Activated naive CD4-positive, alpha-beta T cell treated with anti-CD3 and anti-CD28 coated beads, Interleukin-2, amount 50 U/mL, for 24 hours (primary cell): Measurements from ENCODE around the gene DAPK1.

Source experiments
- H3K27ac Mint-ChIP-seq: one replicate; pipeline ENCODE4 v1.8.0; 2021; ENCODE audit warnings: mild to moderate bottlenecking, mixed read lengths
- H3K27me3 Mint-ChIP-seq: one replicate; pipeline ENCODE4 v1.8.0; 2021; ENCODE audit warnings: mixed read lengths
- H3K36me3 Mint-ChIP-seq: one replicate; pipeline ENCODE4 v1.8.0; 2021; ENCODE audit warnings: mixed read lengths
- H3K4me1 Mint-ChIP-seq: one replicate; pipeline ENCODE4 v1.8.0; 2021; ENCODE audit warnings: mixed read lengths
- H3K4me3 Mint-ChIP-seq: one replicate; pipeline ENCODE4 v1.8.0; 2021; ENCODE audit warnings: mild to moderate bottlenecking, mixed read lengths
- H3K9me3 Mint-ChIP-seq: one replicate; pipeline ENCODE4 v1.8.0; 2021; ENCODE audit warnings: mixed read lengths

Gene DAPK1

GRCh38 chr9:87611776-87612175 lies 114.1 kb downstream of the DAPK1 start:
- no peak overlapping the region for H3K4me3 Mint-ChIP-seq
- no peaks in the 10 kb centered on the region for H3K36me3 Mint-ChIP-seq
- no peak overlapping the region for H3K27ac Mint-ChIP-seq
- H3K9me3 Mint-ChIP-seq: no peaks in the 10 kb centered on the region
- no peaks in the 10 kb centered on the region for H3K4me1 Mint-ChIP-seq
- H3K27me3 Mint-ChIP-seq: peaks cover 2% of the 10 kb centered on the region

GRCh38 chr9:87612536-87612935 lies 114.9 kb downstream of the DAPK1 start:
- H3K9me3 Mint-ChIP-seq: no peaks in the 10 kb centered on the region
- peaks cover 2% of the 10 kb centered on the region for H3K27me3 Mint-ChIP-seq
- no peak overlapping the region for H3K4me3 Mint-ChIP-seq
- H3K4me1 Mint-ChIP-seq: no peaks in the 10 kb centered on the region
- H3K27ac Mint-ChIP-seq: no peak overlapping the region
- H3K36me3 Mint-ChIP-seq: no peaks in the 10 kb centered on the region

GRCh38 chr9:87613265-87614111 lies 115.8 kb downstream of the DAPK1 start:
- Mint-ChIP-seq H3K4me3 (no peak overlapping the region), H3K4me1 (no peaks in the 10 kb centered on the region), H3K9me3 (no peaks in the 10 kb centered on the region), H3K27me3 (peaks cover 2% of the 10 kb centered on the region), H3K36me3 (no peaks in the 10 kb centered on the region), H3K27ac (no peak overlapping the region)

- H3K4me1 Mint-ChIP-seq: no peaks in the 10 kb centered on the region
- H3K4me3 Mint-ChIP-seq: no peak overlapping the region
- peaks cover 2% of the 10 kb centered on the region for H3K27me3 Mint-ChIP-seq
- no peak overlapping the region for H3K27ac Mint-ChIP-seq
- no peaks in the 10 kb centered on the region for H3K36me3 Mint-ChIP-seq
- no peaks in the 10 kb centered on the region for H3K9me3 Mint-ChIP-seq
Observed at GRCh38 chr9:87614397-87614796, 116.7 kb downstream of the DAPK1 start.

DNA sequence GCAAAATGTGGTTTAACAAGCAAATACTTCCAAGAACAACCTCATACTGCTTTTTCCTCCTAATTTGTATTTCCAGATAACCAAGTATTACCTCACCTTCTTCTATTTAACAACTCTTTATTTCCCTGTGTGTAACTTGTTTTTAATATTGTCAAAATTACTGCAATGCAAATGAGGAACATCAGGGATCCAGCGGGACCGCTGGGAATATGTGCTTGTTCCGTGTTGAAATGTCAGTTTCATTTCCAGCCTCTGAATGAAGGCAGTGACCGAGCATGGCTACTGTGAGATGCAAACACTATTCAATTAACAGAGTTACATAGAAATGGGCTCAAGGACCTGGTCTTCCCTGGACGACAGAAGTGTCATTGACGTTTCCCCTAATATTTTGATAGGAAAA lies 117.5 kb downstream of the DAPK1 start:
- peaks cover 2% of the 10 kb centered on the region for H3K27me3 Mint-ChIP-seq
- no peak overlapping the region for H3K27ac Mint-ChIP-seq
- H3K9me3 Mint-ChIP-seq: no peaks in the 10 kb centered on the region
- H3K36me3 Mint-ChIP-seq: no peaks in the 10 kb centered on the region
- H3K4me1 Mint-ChIP-seq: no peaks in the 10 kb centered on the region
- H3K4me3 Mint-ChIP-seq: no peak overlapping the region

DNA sequence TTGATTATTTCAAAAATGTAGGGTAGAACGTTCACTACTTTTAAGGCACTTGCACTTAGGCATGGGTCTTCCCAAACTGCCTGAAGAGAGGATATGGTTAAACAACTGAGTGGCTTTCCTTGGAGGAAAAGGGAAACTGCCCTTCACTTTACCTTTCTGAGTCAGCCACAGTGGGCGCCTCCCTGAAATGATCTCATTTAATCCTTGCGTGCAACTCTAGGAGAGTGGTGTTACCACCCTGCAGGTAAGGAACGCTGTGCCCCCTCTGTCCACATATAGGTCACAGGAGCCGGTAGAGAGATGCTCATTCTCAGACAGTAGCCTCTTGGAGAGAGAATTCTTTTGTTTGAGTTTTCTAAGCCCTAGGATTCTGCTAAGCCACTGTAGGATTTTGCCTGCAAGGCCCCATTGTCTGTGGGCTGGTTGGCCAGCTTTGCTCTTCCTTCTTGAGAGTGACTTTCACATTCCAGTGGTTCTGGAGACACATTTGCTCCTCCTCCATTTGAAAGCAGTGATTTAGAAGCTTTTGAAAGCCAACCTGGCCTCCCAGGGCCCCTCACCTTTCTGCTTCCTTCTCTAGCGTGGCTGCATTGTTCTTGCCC lies 118.0 kb downstream of the DAPK1 start:
- Mint-ChIP-seq H3K4me3 (no peak overlapping the region), H3K9me3 (no peaks in the 10 kb centered on the region), H3K4me1 (no peaks in the 10 kb centered on the region), H3K27ac (no peak overlapping the region), H3K36me3 (no peaks in the 10 kb centered on the region), H3K27me3 (peaks cover 4% of the 10 kb centered on the region)

DNA sequence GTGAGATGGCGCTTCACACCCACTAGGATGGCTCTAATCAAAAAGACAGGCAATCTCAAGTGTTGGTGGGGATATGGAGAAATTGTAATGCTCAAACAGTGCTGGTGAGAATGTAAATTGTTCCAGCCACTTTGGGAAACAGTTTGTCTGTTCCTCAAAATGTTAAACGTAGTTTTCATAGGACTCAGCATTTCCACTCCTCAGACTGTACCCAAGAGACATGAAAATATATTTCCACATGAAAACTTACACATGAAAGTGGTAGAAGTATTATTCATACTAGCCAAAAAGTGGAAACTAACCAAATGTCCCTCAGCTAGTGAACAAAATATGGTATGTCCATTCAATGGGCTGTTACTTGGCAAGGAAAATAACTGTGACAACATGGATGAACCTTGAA lies 120.6 kb downstream of the DAPK1 start:
- H3K4me1 Mint-ChIP-seq: peaks cover 3% of the 10 kb centered on the region
- H3K9me3 Mint-ChIP-seq: no peaks in the 10 kb centered on the region
- no peaks in the 10 kb centered on the region for H3K36me3 Mint-ChIP-seq
- H3K4me3 Mint-ChIP-seq: no peak overlapping the region
- no peak overlapping the region for H3K27ac Mint-ChIP-seq
- H3K27me3 Mint-ChIP-seq: peaks cover 7% of the 10 kb centered on the region

GRCh38 chr9:87618931-87619330 lies 121.3 kb downstream of the DAPK1 start:
- no peak overlapping the region for H3K4me3 Mint-ChIP-seq
- peaks cover 7% of the 10 kb centered on the region for H3K27me3 Mint-ChIP-seq
- H3K36me3 Mint-ChIP-seq: no peaks in the 10 kb centered on the region
- no peaks in the 10 kb centered on the region for H3K9me3 Mint-ChIP-seq
- H3K4me1 Mint-ChIP-seq: peaks cover 3% of the 10 kb centered on the region
- H3K27ac Mint-ChIP-seq: no peak overlapping the region

DNA sequence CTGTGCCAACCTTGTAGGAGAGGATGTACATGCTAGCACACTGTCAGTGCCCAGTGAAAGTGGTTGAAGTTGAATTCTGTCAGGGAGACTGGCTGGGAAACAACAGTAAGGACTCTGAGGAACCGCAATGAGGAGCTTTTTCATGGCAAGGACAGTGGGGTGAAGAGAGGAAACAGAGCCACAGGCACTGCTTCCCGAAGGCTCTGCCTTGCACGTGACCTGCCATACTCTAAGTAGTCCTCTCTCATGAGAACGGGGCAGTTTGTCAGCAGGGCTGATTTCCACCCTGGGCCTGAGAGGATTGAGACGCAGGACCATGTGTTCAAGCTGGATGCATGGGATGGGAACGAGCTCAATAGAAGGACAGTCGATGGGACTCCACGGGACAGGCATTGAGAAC lies 121.7 kb downstream of the DAPK1 start:
- Mint-ChIP-seq H3K36me3 (no peaks in the 10 kb centered on the region), H3K9me3 (no peaks in the 10 kb centered on the region), H3K4me1 (peaks cover 3% of the 10 kb centered on the region)

DNA sequence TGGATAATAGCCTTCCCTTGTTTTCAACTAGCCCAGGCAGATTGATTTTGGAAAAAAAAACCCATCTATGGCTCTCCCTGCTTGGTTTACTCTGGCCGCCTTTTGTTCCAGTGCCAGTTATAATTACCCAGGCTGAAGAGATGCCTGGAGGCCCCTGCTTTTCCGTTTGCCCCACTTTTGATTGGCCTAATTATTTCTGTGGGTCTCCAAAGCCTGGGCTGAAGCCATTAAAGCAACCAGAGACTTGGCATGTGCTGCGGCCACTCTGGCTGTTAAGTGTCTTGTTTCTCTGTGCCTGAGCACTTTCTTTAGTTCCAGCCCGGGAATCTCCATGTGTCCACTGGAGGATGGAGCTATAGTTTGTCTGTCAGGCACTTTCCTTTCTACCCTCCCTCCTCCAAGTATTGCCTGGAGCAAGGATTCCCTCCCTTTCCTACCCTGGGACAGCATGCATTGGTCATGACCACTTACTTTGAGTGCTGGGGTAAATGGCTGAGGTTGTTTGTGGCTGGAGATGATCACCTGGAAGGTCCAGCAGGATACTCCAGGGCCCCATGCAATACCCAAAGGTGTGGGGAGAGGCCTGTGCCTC lies 123.2 kb downstream of the DAPK1 start:
- Mint-ChIP-seq H3K27me3 (peaks cover 6% of the 10 kb centered on the region), H3K4me3 (no peak overlapping the region), H3K9me3 (no peaks in the 10 kb centered on the region), H3K27ac (no peak overlapping the region), H3K36me3 (no peaks in the 10 kb centered on the region), H3K4me1 (peaks cover 3% of the 10 kb centered on the region)

More for the DNA sequence above, 121.7 kb downstream of the DAPK1 start:
- H3K27ac Mint-ChIP-seq: no peak overlapping the region
- peaks cover 7% of the 10 kb centered on the region for H3K27me3 Mint-ChIP-seq
- H3K4me3 Mint-ChIP-seq: no peak overlapping the region

DNA sequence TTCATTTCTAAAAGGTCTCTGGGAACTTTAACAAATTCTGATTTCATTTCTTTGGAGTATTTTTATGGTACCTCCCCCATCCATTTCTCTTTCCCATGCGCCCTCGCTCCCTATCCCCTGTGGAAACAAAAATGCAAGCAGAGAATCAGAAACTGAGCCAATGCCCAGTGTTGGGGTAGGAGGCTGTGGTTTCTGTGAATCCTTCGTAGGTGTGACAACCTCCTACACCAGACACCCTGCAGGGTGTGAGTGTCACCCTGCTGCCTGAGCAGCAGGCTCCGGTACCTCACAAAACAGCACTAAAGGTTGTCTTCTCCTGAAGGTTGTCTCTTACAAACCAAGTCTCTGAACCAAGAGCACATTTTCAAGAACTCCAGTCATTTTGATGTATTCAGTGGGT lies 124.4 kb downstream of the DAPK1 start:
- Mint-ChIP-seq H3K36me3 (no peaks in the 10 kb centered on the region), H3K27ac (no peak overlapping the region), H3K4me1 (peaks cover 3% of the 10 kb centered on the region), H3K9me3 (no peaks in the 10 kb centered on the region), H3K4me3 (no peak overlapping the region), H3K27me3 (peaks cover 6% of the 10 kb centered on the region)

DNA sequence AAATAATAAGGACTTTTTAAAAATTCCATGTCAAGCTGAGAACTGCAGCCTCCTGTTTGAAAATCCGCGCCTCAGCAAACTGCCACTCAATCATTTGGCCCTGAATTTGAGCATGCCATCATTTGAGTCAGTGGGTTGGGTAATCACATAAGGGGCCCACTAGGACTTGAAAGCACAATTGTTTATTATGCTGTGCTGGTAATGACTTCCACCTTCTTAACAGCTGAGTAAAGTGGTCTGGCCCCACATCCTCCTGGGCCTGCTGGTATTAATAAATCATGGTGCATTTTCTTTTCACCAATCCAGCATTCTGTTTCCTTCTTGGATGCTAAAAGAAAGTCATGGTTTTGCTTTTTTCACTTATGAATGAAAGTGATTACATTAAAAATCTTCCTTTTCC lies 125.3 kb downstream of the DAPK1 start:
- Mint-ChIP-seq H3K4me1 (peaks cover 3% of the 10 kb centered on the region), H3K4me3 (no peak overlapping the region), H3K9me3 (no peaks in the 10 kb centered on the region), H3K36me3 (no peaks in the 10 kb centered on the region), H3K27me3 (peaks cover 6% of the 10 kb centered on the region), H3K27ac (no peak overlapping the region)

GRCh38 chr9:87628346-87628745 lies 130.7 kb downstream of the DAPK1 start:
- Mint-ChIP-seq H3K4me3 (no peak overlapping the region), H3K27me3 (peaks cover 1% of the 10 kb centered on the region), H3K4me1 (no peaks in the 10 kb centered on the region), H3K27ac (no peak overlapping the region), H3K36me3 (no peaks in the 10 kb centered on the region), H3K9me3 (no peaks in the 10 kb centered on the region)

- Mint-ChIP-seq H3K36me3 (no peaks in the 10 kb centered on the region), H3K4me3 (no peak overlapping the region), H3K27me3 (peaks cover 1% of the 10 kb centered on the region), H3K27ac (no peak overlapping the region), H3K9me3 (no peaks in the 10 kb centered on the region), H3K4me1 (no peaks in the 10 kb centered on the region)
Observed at GRCh38 chr9:87629104-87629503, 131.4 kb downstream of the DAPK1 start.

- Mint-ChIP-seq H3K36me3 (no peaks in the 10 kb centered on the region), H3K27me3 (no peaks in the 10 kb centered on the region), H3K4me3 (no peak overlapping the region), H3K9me3 (no peaks in the 10 kb centered on the region), H3K27ac (no peak overlapping the region), H3K4me1 (no peaks in the 10 kb centered on the region)
Observed at GRCh38 chr9:87630266-87630665, 132.6 kb downstream of the DAPK1 start.

- no peak overlapping the region for H3K4me3 Mint-ChIP-seq
Observed at GRCh38 chr9:87630846-87631245, 133.2 kb downstream of the DAPK1 start.

More at GRCh38 chr9:87630846-87631245, 133.2 kb downstream of the DAPK1 start:
- Mint-ChIP-seq H3K27me3 (no peaks in the 10 kb centered on the region), H3K36me3 (no peaks in the 10 kb centered on the region), H3K27ac (no peak overlapping the region), H3K9me3 (no peaks in the 10 kb centered on the region), H3K4me1 (no peaks in the 10 kb centered on the region)
